GM21423 (cell line): ENCODE measurements around the gene RHEB.
A peak's percentile ranks its signal among the peaks of the same experiment; 100 is the strongest.
"Not testable (repeated sequence)": the region's sequence is repeated elsewhere in the genome, so short reads cannot be mapped to it uniquely, and the experiment has no call there.

Source experiments
- ATAC-seq: cut with Tn5 transposase; IDR thresholded peaks from one replicate; pipeline ENCODE4 v1.9.1; 2021; ENCODE audit warnings: mild to moderate bottlenecking, moderate library complexity; ENCODE audit not compliant: unreplicated experiment

The RHEB gene

DNA sequence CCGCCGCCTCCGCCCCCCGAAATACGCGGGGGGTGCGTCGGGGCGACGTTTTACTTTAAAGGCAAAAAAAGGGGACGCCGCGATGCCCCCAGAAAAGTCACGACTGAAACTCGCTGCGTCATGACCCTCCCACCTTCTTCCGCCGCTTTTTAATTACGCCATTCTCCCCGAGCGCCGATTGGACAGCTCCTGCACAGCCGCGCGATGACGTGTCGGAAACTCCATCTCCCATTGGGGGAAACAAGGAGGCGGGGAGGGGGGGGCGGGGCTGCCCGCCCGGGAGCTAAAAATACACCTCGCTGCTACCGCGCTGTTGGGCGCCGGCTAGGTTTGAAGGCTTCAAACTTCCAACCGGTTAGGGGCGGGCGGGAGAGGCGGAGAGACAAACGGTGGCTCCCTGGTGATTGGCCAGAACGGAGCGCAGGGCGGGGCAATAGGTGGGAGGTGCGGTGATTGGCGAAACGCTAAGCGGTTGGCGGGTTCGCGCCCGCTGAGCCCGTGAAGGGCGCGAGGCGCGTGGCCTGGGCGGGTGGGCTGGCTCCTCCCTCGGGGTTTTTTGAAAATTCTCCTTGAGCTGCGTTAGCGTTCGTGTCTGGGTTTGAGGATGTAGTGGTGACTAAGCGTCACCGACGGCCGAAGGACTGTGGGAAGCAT, at the start of gene RHEB:
TSS of gene RHEB (minus strand) at position 131 of the 654 bp plus-strand sequence. CDS start 384 bp downstream, outside the sequence.
- peak; percentile 76 for ATAC-seq

- no peak for ATAC-seq
Observed at GRCh38 chr7:151566897-151567320, 47.2 kb upstream of the RHEB start.

DNA sequence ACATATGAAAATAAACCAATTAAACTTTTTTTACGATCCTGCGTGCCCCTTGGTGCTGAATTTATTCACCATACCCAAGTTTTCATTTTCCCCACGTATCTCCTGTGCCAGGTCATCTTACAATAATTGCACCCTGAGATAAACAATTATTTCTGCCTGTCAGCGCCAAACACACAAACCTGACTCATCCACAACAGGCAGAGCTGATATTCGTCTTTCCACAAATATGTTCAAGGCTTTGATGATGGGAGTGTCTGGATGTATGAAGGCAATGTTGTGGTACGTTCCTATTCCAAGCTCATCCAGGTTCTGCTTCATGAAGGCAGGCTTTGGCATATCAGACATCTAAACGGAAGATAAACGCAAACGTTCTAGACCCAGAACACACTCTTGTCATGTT, 45.8 kb upstream of the RHEB start:
- no peak for ATAC-seq

DNA sequence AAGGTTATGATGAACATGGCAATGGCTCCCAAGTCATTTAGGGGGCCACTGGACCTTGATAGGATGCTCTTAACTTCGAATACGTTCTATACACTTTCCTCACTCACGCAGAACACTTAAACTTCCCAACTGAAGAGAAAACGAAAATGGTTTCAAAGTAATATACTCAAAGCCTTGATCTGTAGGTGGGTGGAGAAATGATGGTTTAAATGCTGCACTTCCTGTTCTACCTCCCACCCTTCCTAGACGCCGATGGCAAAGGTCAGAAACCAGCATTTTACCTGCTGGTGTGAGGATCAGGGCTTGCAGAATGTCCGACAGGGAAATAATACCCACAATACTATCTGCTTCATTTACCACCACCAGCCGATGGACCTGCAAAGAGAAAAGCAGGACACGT, 40.5 kb upstream of the RHEB start:
- ATAC-seq = no peak

DNA sequence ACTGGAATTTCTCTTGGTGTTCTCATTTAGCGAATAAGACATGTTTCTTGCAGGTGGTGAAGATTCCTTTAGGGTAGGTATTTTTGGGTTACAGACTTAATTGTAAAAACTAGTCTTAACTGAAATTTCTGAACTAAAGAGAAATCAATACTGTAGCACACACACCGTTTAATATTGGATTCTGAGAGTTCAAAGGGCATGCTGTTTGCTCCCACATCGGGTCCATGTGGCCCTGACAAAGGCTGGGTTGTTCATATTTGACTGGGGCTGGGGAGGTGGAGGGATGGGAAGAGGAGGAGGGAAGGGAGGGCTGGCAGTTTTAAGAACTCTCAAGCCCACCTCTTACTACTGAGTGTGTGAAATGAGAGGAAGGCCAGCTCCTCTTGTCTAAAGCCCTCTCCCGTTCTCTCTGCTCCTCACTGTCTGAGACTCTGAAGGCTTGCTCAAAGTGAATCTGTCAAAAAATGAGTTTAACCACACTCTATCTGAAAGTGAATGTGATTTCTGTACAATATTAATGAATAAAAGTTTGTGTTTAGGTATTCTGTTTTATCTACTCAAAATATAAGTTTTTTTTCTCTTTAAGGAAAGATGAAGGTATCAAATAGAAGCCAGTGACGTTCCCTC, 40.0 kb upstream of the RHEB start:
- ATAC-seq = no peak

GRCh38 chr7:151558575-151558974, 38.9 kb upstream of the RHEB start:
- ATAC-seq = no peak

DNA sequence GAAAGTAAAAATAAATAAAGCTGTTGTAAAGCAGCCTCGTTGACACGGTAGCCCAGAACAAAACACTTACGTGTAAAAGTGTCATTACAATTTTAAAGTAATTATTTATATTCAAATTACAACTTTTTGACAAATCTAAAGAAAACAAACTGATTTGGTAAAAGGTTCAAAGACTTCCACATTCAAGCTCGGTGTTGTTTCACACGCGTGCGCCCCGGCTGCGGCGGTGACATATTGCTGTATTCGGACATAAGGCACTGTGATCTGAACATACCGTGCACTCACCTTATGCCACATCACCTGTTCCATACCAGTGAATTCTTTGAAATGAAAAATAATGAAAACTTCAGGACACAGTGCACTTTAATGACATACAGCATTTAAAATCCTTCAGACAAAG, 36.9 kb upstream of the RHEB start:
- ATAC-seq = no peak

DNA sequence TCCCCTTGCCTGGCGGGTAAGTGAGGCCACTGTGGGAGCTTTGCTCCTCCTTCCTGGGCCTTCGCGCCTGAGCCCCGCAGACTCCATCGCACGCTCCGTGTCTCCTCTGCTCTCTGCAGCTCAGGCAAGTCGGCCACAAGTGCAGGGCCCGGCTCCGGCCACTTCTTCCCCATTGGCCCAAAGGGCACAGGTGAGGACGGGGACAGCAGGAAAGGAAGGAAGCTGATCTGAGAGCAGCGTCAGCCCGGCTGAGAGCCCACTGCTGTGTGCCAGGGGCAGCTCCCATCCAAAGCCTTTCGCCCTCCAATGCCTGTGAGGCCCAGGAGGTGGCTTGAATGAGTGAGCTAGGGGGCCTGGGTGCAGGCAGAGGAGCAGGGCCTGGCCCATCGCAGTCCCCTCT, 33.7 kb upstream of the RHEB start:
- ATAC-seq = no peak

GRCh38 chr7:151552352-151553028, 32.8 kb upstream of the RHEB start:
- no peak for ATAC-seq

DNA sequence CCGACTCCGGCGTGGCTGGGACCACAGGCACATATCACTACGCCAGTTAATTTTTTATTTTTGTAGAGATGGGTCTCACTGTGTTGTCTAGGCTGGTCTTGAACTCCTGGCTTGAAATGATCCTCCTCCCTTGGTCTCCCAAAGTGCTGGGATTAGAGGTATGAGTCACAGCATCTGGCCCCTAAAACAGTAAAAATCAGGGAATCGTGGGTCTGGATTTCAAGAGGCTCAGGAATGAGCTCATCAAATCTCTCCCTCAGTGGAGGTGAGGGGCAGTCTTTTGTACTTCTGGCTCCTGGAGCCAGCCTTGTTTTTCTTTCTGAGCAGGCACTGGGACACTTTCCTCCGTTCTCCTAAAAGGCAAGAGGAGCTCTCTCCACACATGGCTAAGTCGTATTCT, 32.1 kb upstream of the RHEB start:
- ATAC-seq = no peak

GRCh38 chr7:151550656-151551286, 31.1 kb upstream of the RHEB start:
- peak; percentile 59 for ATAC-seq

DNA sequence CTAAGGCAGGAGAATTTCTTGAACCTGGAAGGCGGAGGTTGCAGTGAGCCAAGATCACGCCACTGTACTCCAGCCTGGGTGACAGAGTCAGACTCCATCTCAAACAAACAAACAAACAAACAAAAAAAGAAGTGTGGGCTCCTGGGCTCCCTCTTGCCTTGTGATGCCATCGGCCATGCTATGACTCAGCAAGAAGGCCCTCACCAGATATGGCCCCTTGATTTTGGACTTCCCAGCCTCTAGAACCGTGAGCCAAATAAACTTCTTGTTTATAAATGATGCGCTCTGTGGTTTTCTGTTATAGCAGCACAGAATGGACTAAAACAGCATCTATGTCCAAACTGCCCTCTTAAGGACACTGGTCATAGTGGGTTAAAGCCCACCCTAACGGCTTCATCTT, 29.9 kb upstream of the RHEB start:
- no peak for ATAC-seq

- ATAC-seq = no peak
Observed at GRCh38 chr7:151549083-151549482, 29.4 kb upstream of the RHEB start.

GRCh38 chr7:151544183-151544582, 24.5 kb upstream of the RHEB start:
- no peak for ATAC-seq

DNA sequence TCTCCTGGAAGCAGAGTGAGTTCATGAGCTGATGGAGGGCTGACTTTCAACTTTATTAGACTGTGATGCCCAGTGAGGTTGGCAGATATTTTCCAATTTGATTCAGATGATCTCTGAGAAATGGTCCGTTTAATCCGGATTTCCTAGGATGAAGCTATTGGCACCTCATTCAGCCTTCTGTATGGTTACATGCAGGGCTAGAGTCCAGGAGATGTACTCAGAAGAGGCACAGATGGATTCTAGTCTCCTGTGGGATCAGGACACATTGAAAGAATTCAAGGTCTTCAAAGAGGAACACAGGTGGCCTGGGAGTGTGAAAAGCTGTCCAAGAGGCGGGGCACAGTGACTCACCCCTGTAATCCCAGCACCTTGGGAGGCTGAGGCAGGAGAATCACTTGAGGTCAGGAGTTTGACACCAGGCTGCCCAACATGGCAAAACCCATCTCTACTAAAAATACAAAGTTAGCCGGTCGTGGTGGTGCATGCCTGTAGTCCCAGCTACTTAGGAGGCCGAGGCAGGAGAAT, 23.0 kb upstream of the RHEB start:
- no peak for ATAC-seq

DNA sequence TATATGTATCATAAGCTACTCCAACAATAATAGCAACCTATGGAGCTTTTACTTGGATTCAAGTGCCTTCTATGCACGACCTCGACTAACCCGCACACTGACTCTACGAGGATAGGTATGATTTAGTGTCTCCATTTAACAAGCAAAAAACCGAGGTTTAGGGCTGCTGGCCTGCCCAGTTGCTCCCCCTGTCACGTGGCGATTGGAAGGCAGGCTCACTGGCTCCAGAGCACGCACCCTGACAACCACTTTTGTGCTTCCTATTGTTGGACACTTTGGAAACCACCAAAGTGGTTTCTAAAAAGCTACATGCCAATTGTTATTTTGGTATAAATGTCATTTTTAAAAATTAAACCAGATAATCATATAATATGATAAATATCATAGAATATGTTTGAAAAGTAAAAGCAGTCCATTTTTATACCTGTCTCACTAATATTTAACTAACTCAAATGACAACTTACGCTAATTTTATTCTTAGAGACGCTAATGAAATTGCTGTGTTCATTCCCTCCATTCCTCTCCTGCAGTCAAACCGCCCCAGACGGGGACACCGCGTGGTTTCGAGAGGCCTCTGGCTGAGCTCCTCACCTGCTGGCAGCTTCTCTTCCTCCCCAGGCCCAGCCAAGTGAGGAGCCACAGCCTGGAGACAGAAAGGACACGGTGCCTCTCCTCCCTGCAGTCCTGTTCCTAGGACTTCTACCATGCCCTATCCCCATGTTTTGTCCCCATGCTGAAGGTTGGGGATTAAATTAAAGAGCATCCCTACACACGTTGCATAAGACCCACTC, 22.2 kb upstream of the RHEB start:
- no peak for ATAC-seq

GRCh38 chr7:151540146-151540545, 20.5 kb upstream of the RHEB start:
- no peak for ATAC-seq

GRCh38 chr7:151539088-151539671, 19.5 kb upstream of the RHEB start:
- ATAC-seq = no peak

- no peak for ATAC-seq
Observed at GRCh38 chr7:151537818-151538561, 18.3 kb upstream of the RHEB start.

DNA sequence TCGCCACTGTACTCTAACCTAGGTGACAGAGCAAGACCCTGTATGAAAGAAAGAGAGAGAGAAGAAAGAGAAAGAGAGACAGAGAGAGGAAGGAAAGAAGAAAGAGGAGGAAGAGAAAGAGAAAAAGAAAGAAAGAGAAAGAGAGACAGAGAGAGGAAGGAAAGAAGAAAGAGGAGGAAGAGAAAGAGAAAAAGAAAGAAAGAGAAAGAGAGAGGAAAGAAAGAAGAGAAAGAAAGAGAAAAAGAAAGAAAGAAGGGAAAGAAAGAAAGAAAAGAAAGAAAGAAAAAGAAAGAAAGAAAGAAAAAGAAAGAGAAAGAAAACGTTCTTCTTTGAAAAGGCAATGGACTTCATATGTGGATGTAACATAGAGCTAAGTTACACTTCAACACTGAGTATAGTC, 16.5 kb upstream of the RHEB start:
- not testable (repeated sequence) for ATAC-seq
